DMS53 treated with DMSO at 0.1 percent for 48 hours (cell line): ENCODE measurements around the gene SLC39A5.

Source experiments
- DNase-seq: peaks from one replicate; lab custom pipeline; 2025; ENCODE audit not compliant: unreplicated experiment; lab: John Stamatoyannopoulos, UW

SLC39A5 gene

DNA sequence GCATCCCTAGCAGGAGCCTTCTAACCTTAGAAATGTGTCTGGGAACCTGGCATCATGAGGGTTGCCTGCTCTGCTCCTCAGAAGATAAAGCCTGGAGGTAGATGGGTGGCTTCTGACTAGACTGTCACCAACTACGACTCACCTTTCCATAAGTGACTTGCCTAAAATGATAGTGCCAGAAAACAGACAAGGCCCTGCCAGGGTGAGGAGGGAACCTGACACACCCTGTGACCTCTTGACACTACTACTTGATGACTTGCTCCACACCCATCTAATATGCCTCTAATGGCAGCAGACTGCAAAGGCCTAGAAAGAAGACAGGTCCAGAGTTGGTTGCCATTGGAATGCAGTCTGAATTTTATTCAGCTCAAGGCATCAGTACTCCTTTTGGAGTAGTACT lies 17.5 kb upstream of the SLC39A5 start:
- DNase-seq: no peak

DNA sequence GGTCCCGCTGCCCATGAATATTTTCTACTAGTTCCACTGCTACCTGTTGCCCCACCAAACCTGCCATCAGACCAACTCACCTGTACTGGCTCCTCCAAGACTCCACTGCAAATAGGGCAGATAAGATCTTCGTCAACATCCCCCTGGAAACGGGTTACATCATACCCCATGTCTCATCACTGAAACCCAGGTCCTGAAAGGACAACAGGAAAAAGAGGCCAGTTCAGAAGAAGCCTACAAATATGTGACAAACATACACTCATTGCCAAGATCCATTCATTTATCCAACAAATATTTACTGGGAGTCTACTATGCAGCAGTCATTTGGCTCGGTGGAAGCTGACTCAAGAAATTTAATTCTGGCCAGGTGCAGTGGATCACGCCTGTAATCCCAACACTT lies 16.0 kb upstream of the SLC39A5 start:
- DNase-seq: no peak

DNA sequence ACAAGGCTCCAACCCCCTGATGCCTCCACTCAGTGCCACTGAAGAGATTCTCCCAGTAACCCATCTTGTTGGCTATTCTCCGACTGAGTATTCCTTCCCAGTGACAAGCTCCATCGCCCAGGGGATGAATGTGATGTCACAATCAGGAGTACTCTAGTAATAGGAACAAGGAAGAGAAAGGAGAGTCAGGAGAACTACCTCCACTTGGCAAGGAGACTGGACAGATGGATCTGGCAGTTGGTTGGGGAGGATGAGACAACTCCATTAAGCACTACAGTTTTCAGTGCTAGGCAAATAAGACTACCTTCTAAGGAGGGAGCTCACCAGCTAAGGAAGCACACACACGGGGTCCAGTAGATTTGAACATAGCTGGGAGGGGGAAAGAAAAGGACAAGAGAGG lies 13.4 kb upstream of the SLC39A5 start:
- DNase-seq: no peak

DNA sequence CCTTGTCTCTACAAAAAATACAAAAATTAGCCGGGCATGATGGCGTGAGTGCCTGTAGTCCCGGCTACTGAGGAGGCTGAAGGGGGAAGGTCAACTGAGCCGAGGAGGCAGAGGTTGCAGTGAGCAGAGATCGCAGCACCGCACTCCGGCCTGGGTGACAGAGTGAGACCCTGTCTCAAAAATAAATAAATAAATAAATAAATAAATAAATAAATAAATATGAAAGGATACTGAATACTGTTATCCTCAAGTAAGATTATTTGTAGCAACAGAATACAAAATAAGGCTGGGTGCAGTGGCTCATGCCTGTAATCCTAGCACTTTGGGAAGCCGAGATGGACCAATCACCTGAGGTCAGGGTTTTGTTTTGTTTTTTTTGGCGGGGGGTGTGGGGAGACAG lies 10.0 kb upstream of the SLC39A5 start:
- DNase-seq: no peak

DNA sequence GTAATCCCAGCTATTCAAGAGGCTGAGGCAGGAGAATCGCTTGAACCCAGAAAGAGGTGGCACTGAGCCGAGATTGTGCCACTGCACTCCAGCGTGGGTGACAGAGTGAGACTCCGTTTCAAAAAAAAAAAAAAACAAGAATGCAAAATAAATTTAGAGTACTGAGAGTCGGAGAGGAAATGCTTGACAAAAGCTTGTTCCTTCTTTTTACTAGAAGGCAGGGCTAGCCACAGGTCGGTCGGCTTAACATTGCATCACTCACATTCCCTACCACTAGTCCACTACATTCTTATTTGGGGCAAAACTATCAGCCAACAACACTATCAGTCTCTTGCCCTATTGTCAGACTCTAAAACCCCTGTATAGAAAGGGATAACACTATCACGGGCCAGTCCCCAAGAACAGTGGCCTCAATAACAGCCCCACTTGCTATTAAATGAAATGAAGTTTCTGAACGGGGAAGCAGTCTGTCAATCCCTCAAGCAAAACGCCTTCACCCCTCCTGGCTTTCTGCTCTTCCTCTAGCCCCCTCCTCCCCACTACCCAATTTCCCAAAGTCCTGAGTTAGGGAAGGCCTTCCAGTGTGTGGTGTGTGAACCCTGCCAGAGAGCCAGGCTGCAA lies 9.1 kb upstream of the SLC39A5 start:
- no peak for DNase-seq

DNA sequence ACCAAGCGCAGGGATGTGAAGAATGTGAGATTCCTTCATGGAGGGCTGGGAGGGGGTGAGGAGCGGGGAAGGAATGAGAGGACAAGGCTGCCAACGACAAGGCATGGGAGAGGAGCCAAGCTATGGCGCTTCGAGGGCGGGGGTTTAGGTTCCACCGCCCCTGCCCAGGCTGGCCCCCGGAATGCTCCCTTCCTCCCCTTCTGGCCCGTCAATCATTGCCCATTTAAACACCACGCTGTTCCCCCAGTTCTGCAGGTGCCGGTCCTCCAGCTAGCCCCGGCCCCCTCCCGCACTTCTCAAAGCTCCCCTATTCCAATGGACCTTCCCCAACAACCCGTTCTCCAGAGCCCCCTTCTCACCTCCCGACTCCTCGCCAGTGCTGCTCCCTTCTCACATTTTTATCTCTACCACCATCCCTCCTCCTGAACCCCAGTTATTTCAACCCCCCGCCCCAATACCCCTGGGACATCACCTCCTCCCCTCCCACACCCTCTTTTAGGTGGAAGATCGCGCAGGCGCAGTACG lies 8.6 kb upstream of the SLC39A5 start:
- no peak for DNase-seq

DNA sequence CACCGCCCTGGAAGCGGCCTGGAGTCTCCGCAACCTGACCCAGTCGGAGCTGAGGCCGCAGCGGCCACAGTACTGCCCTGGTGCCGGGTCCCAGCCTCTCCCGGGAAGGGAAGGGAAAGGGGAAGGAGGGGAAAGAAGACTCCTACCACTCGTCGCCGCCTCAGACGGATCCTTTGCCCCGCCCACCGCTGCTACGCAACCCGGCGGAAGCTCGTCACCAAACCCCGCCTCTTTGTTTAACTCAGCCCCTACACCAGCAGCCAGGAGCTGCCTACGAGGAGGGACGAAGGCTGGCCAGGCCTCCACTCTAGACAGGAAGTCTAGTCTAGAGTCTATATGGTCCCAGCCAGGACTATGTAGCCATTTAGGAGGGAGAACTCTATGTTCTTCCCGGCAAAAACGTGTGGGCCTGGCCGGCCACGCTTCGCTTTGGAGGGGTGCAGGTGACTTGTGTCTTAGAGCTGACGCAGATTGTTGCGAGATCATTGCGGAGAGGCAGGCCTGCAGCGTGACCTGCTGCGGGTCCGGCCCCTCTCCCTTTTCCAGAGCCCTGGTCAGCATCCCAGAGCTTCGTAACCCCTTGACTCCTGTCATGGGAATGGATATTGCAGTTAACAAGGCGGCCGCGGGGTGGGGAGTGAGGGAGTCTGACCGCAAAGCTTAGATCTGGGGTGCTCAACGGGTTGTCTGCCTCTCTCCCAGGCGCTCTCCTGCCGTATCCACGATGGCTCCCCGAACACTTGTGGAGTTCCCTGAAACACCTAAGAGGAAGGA lies 7.9 kb upstream of the SLC39A5 start, which contains the start of gene RNF41:
Gene RNF41 (minus strand): TSS at position 166 of the 774 bp plus-strand sequence. CDS start 7,875 bp downstream, outside the sequence.
- DNase-seq: peak; percentile 95

DNA sequence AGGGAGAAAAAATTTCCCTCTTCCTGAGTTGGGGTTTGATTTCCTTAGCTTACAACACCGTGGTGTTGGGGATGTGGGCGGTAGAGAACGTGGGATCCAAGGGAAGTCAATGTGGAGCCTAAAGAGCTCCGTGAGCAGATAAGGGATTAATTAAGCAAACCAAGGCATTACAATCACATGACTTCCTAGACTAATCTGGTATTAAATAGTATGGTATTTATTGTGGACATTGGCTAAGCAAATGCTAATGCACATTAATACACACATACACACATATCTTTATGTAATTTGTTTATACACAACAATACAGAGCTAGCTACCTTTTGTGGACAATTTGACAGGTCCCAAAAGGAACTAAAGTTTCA lies 7.3 kb upstream of the SLC39A5 start:
- DNase-seq: no peak

DNA sequence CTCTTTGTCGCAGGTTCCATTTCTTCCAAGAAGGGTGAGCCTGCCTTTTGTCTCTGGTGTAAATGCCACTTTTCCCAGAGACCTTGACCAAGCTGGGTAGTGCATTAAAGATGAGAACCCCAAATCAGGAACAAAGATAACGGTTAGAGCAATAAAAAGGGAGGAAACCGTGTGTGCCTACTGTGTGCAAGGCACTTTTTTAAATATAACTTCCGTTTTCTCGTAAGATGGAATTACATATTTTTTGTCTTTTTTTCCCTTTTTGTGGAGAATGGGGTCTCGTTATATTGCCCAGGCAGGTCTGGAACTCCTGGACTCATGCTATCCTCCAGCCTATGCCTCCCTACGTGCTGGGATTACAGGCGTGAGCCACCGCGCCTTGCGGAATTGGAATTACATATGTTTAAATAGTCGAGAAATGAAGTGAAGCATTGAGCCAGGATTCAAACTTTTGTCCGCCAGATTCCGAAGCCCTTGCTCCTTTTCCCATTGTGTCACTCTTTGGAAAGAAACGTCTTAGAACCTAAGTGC lies 6.2 kb upstream of the SLC39A5 start:
- DNase-seq: no peak

DNA sequence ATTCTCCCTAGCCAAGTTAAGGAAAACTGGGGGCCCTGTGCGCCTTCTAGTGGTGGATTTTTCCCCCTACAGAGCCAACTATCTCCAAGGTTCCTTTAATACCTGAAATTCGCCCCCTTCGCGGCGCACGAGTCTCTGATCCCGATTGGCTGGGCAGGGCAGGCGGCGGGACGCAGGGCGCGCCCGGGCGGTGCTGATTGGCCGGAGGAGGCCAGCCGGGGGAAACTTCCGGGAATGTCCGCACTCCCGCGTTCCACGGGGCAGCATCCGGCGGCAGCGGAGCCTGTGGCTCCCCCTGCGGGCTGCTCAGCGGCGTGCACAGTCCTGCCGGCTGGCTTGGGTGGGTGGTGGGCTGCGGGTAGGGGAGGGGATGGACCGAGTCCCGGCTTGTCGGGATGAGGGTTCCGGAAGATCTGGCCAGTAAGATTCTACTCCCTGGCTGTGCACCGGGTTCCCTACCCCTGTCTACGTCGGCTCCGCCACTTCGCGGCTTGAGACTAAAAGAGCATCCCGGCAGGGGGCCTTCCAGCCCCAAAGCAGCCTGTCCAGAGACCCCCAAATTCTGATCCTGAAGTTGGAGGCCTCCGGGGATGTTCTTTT lies 5.6 kb upstream of the SLC39A5 start, which contains the start of gene NABP2:
Gene NABP2 (plus strand): TSS at position 241 of the 600 bp plus-strand sequence. CDS start 515 bp downstream, outside the sequence.
- peak; percentile 97 for DNase-seq

DNA sequence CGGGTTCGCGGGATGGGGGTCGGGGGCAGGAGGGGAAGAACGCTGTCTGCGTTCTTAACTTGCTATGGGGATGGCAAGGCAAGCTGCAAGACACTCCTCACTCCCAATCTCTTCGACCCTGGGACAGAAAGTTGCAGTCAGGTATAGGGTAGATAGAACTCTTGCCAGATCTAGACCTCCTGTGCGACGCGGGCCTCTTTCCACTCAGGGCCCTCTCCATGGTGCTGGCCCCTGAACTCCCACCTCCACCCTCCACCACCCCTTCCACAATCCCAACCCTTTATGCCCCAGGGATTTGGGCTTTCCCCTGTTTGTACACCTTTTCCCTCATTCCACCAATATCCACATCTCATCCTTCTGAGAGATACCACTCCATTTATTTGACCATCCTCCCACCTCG lies 4.9 kb upstream of the SLC39A5 start:
- no peak for DNase-seq

DNA sequence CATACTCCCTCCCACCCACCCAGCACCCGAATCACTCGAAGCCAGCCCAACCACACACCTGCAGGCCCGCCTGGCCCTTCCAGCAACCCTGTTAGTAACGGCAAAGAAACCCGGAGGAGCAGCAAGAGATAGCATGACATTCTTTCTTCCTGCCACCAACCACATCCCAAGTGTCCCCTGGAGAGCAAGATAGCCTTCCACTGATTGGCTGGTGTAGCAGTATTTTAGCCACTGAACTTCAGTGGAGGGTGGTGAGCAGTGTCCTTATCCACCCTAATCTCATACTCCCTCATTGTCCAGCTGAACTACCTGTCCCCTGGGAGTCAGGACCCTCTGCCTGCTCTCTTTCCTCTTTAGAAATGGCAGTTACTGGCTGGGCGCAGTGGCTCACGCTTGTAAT lies 769 bp upstream of the SLC39A5 start:
- no peak for DNase-seq

DNA sequence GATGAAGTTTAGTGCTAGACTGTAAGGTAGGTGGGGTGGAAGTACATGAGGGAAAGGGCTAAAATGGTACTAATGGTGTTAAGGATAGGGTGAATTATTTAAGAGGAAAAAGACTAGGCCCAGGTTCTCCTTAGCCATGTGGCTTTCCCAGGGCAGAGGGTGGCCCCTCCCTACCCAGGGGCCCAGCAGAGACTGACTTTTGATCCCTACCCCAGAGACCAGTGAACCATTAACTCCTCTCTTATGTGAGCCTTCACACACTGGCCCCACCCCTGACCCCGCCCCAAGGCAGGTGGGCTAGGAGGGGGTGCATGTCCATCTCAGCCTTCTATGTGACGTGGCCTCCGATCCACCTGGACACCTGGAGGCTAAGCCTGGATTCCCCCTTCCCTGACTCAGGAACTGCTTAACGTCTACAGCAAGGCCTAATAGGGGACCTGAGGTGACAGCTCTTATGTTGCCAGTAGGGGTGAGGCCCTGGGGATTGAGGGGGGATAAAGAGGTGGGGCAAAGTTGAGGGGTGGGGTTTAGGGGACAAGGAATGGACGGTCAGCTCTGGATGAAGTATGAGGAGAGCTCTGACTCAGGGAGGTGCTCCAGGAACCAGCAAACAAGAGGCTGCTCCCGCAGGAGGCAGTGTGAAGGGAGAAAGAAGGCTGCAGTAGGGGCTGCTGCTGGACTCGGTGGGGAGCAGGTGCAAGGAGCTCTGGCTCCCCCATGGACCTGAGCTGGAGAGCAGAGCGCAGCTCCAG lies 757 bp downstream of the SLC39A5 start:
- peak; percentile 30 for DNase-seq

DNA sequence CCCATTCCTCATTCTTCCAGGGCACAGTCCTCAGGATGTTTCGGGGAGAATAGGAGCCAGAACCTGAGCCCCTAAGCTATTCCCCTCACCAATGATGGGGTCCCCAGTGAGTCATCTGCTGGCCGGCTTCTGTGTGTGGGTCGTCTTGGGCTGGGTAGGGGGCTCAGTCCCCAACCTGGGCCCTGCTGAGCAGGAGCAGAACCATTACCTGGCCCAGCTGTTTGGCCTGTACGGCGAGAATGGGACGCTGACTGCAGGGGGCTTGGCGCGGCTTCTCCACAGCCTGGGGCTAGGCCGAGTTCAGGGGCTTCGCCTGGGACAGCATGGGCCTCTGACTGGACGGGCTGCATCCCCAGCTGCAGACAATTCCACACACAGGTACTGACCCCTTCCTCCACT lies 1.3 kb downstream of the SLC39A5 start:
- DNase-seq: no peak

DNA sequence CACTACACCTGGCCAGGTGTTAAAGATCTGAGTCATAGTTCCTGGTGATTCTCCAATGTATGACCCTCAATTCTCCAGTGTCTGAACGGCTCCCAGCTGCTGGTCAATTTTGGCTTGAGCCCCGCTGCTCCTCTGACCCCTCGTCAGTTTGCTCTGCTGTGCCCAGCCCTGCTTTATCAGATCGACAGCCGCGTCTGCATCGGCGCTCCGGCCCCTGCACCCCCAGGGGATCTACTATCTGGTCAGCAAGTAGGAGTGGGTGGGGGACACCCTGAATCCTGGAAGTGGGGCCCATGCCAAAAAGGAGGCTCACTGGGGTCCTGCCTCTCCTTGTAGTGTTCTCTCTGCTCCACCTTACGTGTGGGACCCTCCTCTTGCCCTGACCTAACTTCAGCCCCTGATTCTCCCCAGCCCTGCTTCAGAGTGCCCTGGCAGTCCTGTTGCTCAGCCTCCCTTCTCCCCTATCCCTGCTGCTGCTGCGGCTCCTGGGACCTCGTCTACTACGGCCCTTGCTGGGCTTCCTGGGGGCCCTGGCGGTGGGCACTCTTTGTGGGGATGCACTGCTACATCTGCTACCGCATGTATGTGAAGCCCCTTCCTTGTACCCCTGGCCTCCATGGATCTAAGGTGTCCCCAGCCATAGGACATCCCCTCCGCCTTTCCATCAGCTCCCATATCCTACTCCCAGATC lies 5.0 kb downstream of the SLC39A5 start:
- no peak for DNase-seq

DNA sequence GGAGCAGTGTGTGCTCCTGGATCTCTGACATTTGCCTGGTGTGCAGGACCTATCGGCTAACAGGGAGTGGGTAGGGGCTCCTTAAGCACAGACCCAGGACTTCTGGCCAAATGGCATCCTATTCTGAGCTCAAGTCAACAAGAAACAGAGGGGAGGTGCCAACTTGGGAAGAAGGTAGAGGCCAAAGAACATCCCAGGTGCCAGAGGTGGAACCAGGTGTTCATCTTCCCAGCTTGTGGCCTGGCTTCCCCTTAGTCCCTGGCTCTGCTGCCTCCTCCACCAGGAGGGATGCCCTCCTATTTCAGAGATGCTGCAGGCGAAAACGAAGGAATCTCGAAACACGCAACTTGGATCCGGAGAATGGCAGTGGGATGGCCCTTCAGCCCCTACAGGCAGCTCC lies 6.2 kb downstream of the SLC39A5 start:
- no peak for DNase-seq

DNA sequence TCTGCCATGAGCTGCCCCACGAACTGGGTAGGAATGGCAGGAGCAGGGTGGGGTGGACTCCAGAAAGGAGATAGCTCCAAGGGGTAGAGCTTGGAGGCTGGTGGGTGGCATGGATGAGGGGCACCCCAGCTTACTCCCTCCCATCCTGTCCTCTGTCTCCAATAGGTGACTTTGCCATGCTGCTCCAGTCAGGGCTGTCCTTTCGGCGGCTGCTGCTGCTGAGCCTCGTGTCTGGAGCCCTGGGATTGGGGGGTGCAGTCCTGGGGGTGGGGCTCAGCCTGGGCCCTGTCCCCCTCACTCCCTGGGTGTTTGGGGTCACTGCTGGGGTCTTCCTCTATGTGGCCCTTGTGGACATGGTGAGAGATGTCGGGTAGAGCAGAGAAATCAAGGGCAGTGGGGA lies 7.1 kb downstream of the SLC39A5 start:
- DNase-seq: no peak

DNA sequence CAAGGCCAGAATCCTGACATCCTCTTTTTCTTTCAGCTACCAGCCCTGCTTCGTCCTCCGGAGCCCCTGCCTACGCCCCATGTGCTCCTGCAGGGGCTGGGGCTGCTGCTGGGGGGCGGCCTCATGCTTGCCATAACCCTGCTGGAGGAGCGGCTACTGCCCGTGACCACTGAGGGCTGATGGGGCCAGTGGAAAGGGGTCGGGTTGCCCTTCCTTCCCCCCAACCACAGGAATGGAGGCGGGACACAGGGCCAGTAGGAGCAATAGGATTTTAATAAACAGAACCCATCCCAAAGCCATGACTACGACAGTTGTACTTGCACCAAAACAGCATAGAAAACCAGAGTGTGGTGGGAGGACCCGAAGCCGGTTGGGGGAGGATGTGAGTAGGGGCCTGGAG lies 7.7 kb downstream of the SLC39A5 start:
- DNase-seq: no peak

DNA sequence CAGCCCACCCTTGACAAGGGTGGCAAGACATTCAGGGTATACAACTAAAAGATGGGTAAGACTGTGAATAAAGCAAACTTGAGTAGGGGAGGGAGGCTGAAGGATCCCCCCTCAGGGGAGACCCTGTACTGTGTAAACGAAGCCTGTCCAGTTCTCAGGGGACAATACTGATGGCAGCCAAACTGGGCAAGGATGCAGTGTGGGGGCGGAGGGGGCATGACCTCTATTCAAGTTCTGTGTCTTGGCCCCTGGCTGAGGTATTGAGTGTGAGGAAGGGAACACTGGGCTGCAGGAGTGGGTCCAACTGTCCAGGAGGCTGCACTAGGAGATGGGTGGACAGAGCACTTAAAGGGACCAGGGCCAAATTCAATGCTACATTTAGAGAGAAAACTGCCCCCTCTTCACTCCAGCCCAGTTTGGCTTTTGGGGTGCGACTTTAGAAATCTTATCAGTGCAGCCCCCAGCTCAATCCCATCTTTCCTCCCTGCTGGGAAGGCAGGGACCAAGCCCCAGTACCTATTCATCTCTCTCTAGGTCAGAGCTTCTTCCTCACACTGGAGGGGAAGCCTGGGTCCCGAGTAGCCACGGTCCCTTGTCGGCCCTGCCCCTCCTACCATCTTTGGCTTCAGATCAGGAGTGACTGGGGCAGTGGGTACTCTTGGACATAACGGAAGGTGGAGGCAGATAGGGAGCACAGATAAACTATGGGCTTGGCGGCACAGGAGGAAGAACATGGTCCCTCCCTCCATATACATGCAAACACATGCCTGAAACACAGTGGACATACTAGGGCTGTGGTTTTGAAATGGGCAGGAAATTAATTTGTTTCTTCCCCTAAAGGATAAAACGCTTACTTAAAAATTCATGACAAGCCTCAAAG lies 11.8 kb downstream of the SLC39A5 start:
- DNase-seq: no peak
